ENCODE results near the gene OR6S1. TPM values are rescaled to one million over a fixed set of nuclear protein-coding genes. Genes with fewer than 3 reads are reported as not detected.

The OR6S1 gene
- total RNA-seq, 2 experiments from 2014 or later: not detected

- ChIA-PET CTCF (interaction anchor here (0.9 to 8.1 kb wide), 10 partner anchors 8 to 191 kb away, joined by 3 to 72 read pairs (median 17); no protein-coding TSS in a partner anchor), POLR2A (interaction anchor here (0.9 to 3.1 kb wide), 10 partner anchors 8 to 421 kb away, joined by 3 to 17 read pairs (median 4); partner anchors contain the start of genes APEX1, CCNB1IP1, OSGEP and PARP2)
- H3K4me3 Mint-ChIP-seq: no peak overlapping the region
- H3K36me3 Mint-ChIP-seq: peaks cover 4% of the 10 kb centered on the region
- H3K27me3 Mint-ChIP-seq: no peaks in the 10 kb centered on the region
- intact Hi-C loops (cut with micrococcal nuclease): loop anchor here (1.0 to 5.0 kb wide), 14 partner anchors 9 to 420 kb away; partner anchors contain the start of genes APEX1, CCNB1IP1, METTL17 and PIP4P1
- H3K4me1 Mint-ChIP-seq (ENCODE audit: low read depth): peaks cover 27% of the 10 kb centered on the region
- no peak overlapping the region for H3K27ac Mint-ChIP-seq
- H3K9me3 Mint-ChIP-seq: no peaks in the 10 kb centered on the region
- peak; percentile 85 for DNase-seq
These were observed 41.1 kb upstream of the OR6S1 start for GRCh38 chr14:20682435-20683124.

- H3K4me3 Mint-ChIP-seq: no peak overlapping the region
- H3K27ac Mint-ChIP-seq: no peak overlapping the region
- ChIA-PET POLR2A (interaction anchor here (0.7 to 3.1 kb wide), 9 partner anchors 9 to 339 kb away, joined by 3 to 17 read pairs (median 5); partner anchors contain the start of gene PARP2), CTCF (interaction anchor here (0.9 to 8.1 kb wide), 16 partner anchors 9 to 339 kb away, joined by 3 to 72 read pairs (median 4); partner anchors contain the start of genes APEX1, PARP2 and TEP1)
- no peaks in the 10 kb centered on the region for H3K9me3 Mint-ChIP-seq
- no peak for DNase-seq
- intact Hi-C loops (cut with micrococcal nuclease): loop anchor here (1.0 to 5.0 kb wide), 10 partner anchors 100 to 420 kb away; partner anchors contain the start of genes APEX1, CCNB1IP1, METTL17 and PIP4P1
- H3K36me3 Mint-ChIP-seq: peaks cover 4% of the 10 kb centered on the region
- H3K27me3 Mint-ChIP-seq: no peaks in the 10 kb centered on the region
- H3K4me1 Mint-ChIP-seq (ENCODE audit: low read depth): peaks cover 27% of the 10 kb centered on the region
These were observed 40.6 kb upstream of the OR6S1 start for GRCh38 chr14:20682127-20682434.

- peaks cover 28% of the 10 kb centered on the region for H3K4me1 Mint-ChIP-seq (ENCODE audit: low read depth)
- no peak overlapping the region for H3K27ac Mint-ChIP-seq
- H3K27me3 Mint-ChIP-seq: no peaks in the 10 kb centered on the region
- intact Hi-C loops (cut with micrococcal nuclease): loop anchor here (1.0 to 5.0 kb wide), 14 partner anchors 13 to 421 kb away; partner anchors contain the start of genes APEX1, CCNB1IP1, METTL17 and PARP2
- DNase-seq: peak; percentile 93
- no peaks in the 10 kb centered on the region for H3K9me3 Mint-ChIP-seq
- CTCF ChIA-PET: interaction anchor here (0.9 to 8.1 kb wide), 20 partner anchors 9 to 354 kb away, joined by 3 to 72 read pairs (median 5); partner anchors contain the start of genes APEX1, PARP2 and TEP1
- peaks cover 4% of the 10 kb centered on the region for H3K36me3 Mint-ChIP-seq
- POLR2A ChIA-PET: interaction anchor here (0.7 to 3.1 kb wide), 10 partner anchors 9 to 339 kb away, joined by 3 to 17 read pairs (median 5); partner anchors contain the start of gene PARP2
- H3K4me3 Mint-ChIP-seq: no peak overlapping the region
These were observed 40.0 kb upstream of the OR6S1 start for GRCh38 chr14:20681348-20682126.

GRCh38 chr14:20680843-20681347, 39.4 kb upstream of the OR6S1 start:
- Mint-ChIP-seq H3K36me3 (peaks cover 4% of the 10 kb centered on the region), H3K9me3 (no peaks in the 10 kb centered on the region), H3K27ac (no peak overlapping the region), H3K4me3 (no peak overlapping the region), H3K4me1 (ENCODE audit: low read depth) (peaks cover 32% of the 10 kb centered on the region), H3K27me3 (no peaks in the 10 kb centered on the region)
- peak; percentile 71 for DNase-seq
- POLR2A ChIA-PET: interaction anchor here (1.1 to 3.1 kb wide), 7 partner anchors 12 to 338 kb away, joined by 3 to 17 read pairs (median 6); partner anchors contain the start of gene PARP2
- CTCF ChIA-PET: interaction anchor here (0.6 to 8.1 kb wide), 17 partner anchors 10 to 1054 kb away, joined by 3 to 72 read pairs (median 5); partner anchors contain the start of genes PARP2 and TEP1
- intact Hi-C loops (cut with micrococcal nuclease): loop anchor here (1.0 to 5.0 kb wide), 9 partner anchors 13 to 421 kb away; partner anchors contain the start of genes METTL17, PARP2, RNASE6 and TEP1

GRCh38 chr14:20680363-20680762, 38.9 kb upstream of the OR6S1 start:
- Mint-ChIP-seq H3K9me3 (no peaks in the 10 kb centered on the region), H3K27ac (no peak overlapping the region), H3K27me3 (no peaks in the 10 kb centered on the region), H3K36me3 (peaks cover 4% of the 10 kb centered on the region), H3K4me1 (ENCODE audit: low read depth) (peaks cover 36% of the 10 kb centered on the region), H3K4me3 (no peak overlapping the region)
- DNase-seq: no peak
- CTCF ChIA-PET: interaction anchor here (0.6 to 8.1 kb wide), 9 partner anchors 10 to 1054 kb away, joined by 5 to 72 read pairs (median 25); no protein-coding TSS in a partner anchor
- intact Hi-C loops (cut with micrococcal nuclease): loop anchor here (2.0 to 5.0 kb wide), 6 partner anchors 102 to 422 kb away; partner anchors contain the start of genes METTL17, RNASE6, TEP1 and TMEM253
- POLR2A ChIA-PET: interaction anchor here (1.8 to 2.6 kb wide), 3 partner anchors 12 to 49 kb away, joined by 5 to 12 read pairs (median 8); no protein-coding TSS in a partner anchor

GRCh38 chr14:20679907-20680306, 38.4 kb upstream of the OR6S1 start:
- H3K27ac Mint-ChIP-seq: no peak overlapping the region
- no peaks in the 10 kb centered on the region for H3K27me3 Mint-ChIP-seq
- peaks cover 34% of the 10 kb centered on the region for H3K4me1 Mint-ChIP-seq (ENCODE audit: low read depth)
- ChIA-PET CTCF (interaction anchor here (1.6 to 8.1 kb wide), 8 partner anchors 11 to 352 kb away, joined by 5 to 72 read pairs (median 27); no protein-coding TSS in a partner anchor), POLR2A (interaction anchor here (2.6 kb wide), 1 partner anchor 48 kb away, joined by 12 read pairs; no protein-coding TSS in a partner anchor)
- H3K36me3 Mint-ChIP-seq: peaks cover 4% of the 10 kb centered on the region
- no peak overlapping the region for H3K4me3 Mint-ChIP-seq
- no peaks in the 10 kb centered on the region for H3K9me3 Mint-ChIP-seq
- intact Hi-C loops (cut with micrococcal nuclease): loop anchor here (2.0 to 5.0 kb wide), 6 partner anchors 102 to 422 kb away; partner anchors contain the start of genes METTL17, RNASE6, TEP1 and TMEM253
- peak; percentile 43 for DNase-seq

- Mint-ChIP-seq H3K4me1 (ENCODE audit: low read depth) (peaks cover 24% of the 10 kb centered on the region), H3K36me3 (no peaks in the 10 kb centered on the region), H3K27me3 (no peaks in the 10 kb centered on the region), H3K27ac (no peak overlapping the region), H3K4me3 (no peak overlapping the region), H3K9me3 (no peaks in the 10 kb centered on the region)
- no peak for DNase-seq
- intact Hi-C loops (cut with micrococcal nuclease): no loop called here
- POLR2A ChIA-PET: no interaction called here
- CTCF ChIA-PET: interaction anchor here (1.6 kb wide), 1 partner anchor 15 kb away, joined by 4 read pairs; no protein-coding TSS in a partner anchor
These were observed 34.6 kb upstream of the OR6S1 start for GRCh38 chr14:20676072-20676471.

GRCh38 chr14:20675669-20676068, 34.2 kb upstream of the OR6S1 start:
- POLR2A ChIA-PET: no interaction called here
- peak; percentile 43 for DNase-seq
- H3K27ac Mint-ChIP-seq: no peak overlapping the region

GRCh38 chr14:20671597-20672283, 30.2 kb upstream of the OR6S1 start:
- H3K4me1 Mint-ChIP-seq (ENCODE audit: low read depth): peaks cover 26% of the 10 kb centered on the region
- no peaks in the 10 kb centered on the region for H3K36me3 Mint-ChIP-seq
- no peak overlapping the region for H3K27ac Mint-ChIP-seq
- no peaks in the 10 kb centered on the region for H3K27me3 Mint-ChIP-seq
- no peaks in the 10 kb centered on the region for H3K9me3 Mint-ChIP-seq
- ChIA-PET POLR2A (no interaction called here), CTCF (no interaction called here)
- intact Hi-C loops (cut with micrococcal nuclease): no loop called here
- H3K4me3 Mint-ChIP-seq: no peak overlapping the region
- no peak for DNase-seq

More at GRCh38 chr14:20675669-20676068, 34.2 kb upstream of the OR6S1 start:
- CTCF ChIA-PET: interaction anchor here (1.3 to 1.6 kb wide), 2 partner anchors 15 to 65 kb away, joined by 3 to 4 read pairs; no protein-coding TSS in a partner anchor
- Mint-ChIP-seq H3K4me1 (ENCODE audit: low read depth) (peaks cover 20% of the 10 kb centered on the region), H3K4me3 (no peak overlapping the region), H3K36me3 (no peaks in the 10 kb centered on the region), H3K9me3 (no peaks in the 10 kb centered on the region), H3K27me3 (no peaks in the 10 kb centered on the region)
- intact Hi-C loops (cut with micrococcal nuclease): no loop called here

- no peaks in the 10 kb centered on the region for H3K9me3 Mint-ChIP-seq
- ChIA-PET CTCF (interaction anchor here (1.1 to 2.3 kb wide), 5 partner anchors 12 to 29 kb away, joined by 3 to 15 read pairs (median 4); no protein-coding TSS in a partner anchor), POLR2A (interaction anchor here (2.6 kb wide), 1 partner anchor 12 kb away, joined by 8 read pairs; no protein-coding TSS in a partner anchor)
- no peaks in the 10 kb centered on the region for H3K27me3 Mint-ChIP-seq
- H3K36me3 Mint-ChIP-seq: no peaks in the 10 kb centered on the region
- DNase-seq: no peak
- H3K27ac Mint-ChIP-seq: no peak overlapping the region
- peaks cover 18% of the 10 kb centered on the region for H3K4me1 Mint-ChIP-seq (ENCODE audit: low read depth)
- intact Hi-C loops (cut with micrococcal nuclease): loop anchor here (1.0 kb wide), 2 partner anchors 12 to 23 kb away; no protein-coding TSS in a partner anchor
- no peak overlapping the region for H3K4me3 Mint-ChIP-seq
These were observed 27.5 kb upstream of the OR6S1 start for GRCh38 chr14:20668969-20669368.
